Nephron progenitor cell (in vitro differentiated cells): ENCODE results near the gene GHRH.

Experiments
- DNase-seq: peaks from one replicate; pipeline ENCODE4 v3.0.0; 2021
- H3K27ac Mint-ChIP-seq: 2 replicates; pipeline ENCODE4 v1.8.0; 2021; ENCODE audit warnings: mild to moderate bottlenecking, moderate library complexity, mixed read lengths
- H3K27me3 Mint-ChIP-seq: 2 replicates; pipeline ENCODE4 v1.8.0; 2021; ENCODE audit warnings: mild to moderate bottlenecking, low read depth, mixed read lengths; ENCODE audit not compliant: poor library complexity
- H3K36me3 Mint-ChIP-seq: 2 replicates; pipeline ENCODE4 v1.8.0; 2021; ENCODE audit warnings: low read depth, mixed read lengths
- H3K4me1 Mint-ChIP-seq: 2 replicates; pipeline ENCODE4 v1.8.0; 2021; ENCODE audit warnings: mixed read lengths
- H3K4me3 Mint-ChIP-seq: 2 replicates; pipeline ENCODE4 v1.8.0; 2021; ENCODE audit warnings: mild to moderate bottlenecking, moderate library complexity, mixed read lengths
- H3K9me3 Mint-ChIP-seq: 2 replicates; pipeline ENCODE4 v1.8.0; 2021; ENCODE audit warnings: mild to moderate bottlenecking, moderate library complexity, mixed read lengths
- TF ChIP-seq, protein P1 (sequence below): fragments of 200-600 bp; sonication (generic); IDR thresholded peaks from 2 replicates; pipeline ENCODE4 v1.5.0; 2021; ENCODE audit warnings: antibody characterized with exemption

GHRH gene

DNA sequence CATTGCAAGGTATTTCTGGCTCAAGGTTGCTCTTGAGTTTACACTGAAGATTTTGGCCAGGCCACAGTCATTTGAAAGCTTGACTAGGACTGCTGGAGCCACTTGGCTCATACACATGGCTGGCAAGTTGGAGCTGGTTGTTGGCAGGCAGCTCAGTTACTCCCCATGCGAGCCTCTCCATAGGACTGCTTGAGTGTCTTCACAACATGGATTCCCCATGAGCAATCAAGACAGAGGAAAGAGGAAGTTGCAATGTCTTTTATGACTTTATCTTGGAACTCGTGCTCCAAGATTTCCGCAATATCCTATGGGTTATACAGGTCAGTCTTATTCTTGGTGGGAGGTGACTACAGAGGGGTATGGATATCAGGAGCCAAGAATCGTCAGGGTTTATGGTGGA is 26.5 kb upstream of the GHRH start:
- H3K4me3 Mint-ChIP-seq: peak overlapping the region; percentile 72
- DNase-seq: no peak
- H3K36me3 Mint-ChIP-seq: peaks cover 22% of the 10 kb centered on the region
- H3K9me3 Mint-ChIP-seq: peaks cover 19% of the 10 kb centered on the region
- H3K27me3 Mint-ChIP-seq: peaks cover 27% of the 10 kb centered on the region
- no peak overlapping the region for H3K27ac Mint-ChIP-seq
- TF ChIP-seq, protein P1, sequence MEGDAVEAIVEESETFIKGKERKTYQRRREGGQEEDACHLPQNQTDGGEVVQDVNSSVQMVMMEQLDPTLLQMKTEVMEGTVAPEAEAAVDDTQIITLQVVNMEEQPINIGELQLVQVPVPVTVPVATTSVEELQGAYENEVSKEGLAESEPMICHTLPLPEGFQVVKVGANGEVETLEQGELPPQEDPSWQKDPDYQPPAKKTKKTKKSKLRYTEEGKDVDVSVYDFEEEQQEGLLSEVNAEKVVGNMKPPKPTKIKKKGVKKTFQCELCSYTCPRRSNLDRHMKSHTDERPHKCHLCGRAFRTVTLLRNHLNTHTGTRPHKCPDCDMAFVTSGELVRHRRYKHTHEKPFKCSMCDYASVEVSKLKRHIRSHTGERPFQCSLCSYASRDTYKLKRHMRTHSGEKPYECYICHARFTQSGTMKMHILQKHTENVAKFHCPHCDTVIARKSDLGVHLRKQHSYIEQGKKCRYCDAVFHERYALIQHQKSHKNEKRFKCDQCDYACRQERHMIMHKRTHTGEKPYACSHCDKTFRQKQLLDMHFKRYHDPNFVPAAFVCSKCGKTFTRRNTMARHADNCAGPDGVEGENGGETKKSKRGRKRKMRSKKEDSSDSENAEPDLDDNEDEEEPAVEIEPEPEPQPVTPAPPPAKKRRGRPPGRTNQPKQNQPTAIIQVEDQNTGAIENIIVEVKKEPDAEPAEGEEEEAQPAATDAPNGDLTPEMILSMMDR: no peak
- H3K4me1 Mint-ChIP-seq: peaks cover 27% of the 10 kb centered on the region

DNA sequence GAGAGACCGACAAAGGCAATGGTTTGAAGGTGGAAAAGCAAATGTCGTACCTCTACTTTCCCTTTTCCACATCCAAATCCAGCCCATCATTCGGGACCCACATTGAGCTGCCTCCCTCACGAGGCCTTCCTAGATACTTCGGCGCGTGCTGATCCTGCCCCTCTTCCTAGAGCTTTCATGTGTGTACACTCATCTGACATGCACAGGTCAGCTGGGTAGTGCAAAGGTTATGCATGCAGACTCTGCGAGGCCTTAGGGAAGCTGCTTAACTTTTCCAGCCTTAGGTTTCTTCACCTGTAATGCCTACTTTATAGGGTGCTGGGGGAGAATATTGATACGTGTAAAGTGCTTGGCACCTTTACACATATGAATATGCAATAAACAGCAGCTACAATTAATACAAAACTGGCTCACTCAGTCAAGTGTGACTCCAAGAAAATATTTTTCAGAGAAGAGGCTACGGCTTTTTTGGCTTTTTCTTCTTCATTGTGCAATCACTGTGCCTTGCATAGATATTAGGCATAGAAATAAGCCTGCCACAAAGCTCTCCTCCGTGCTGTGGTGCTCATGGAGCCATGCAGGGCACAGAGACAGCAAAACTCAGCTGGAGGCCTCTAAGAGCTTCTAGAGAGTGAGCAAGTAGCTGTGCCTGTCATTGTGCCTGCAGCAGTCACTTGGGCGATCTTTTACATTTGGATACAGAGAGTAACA is 24.2 kb upstream of the GHRH start:
- Mint-ChIP-seq H3K4me1 (peaks cover 30% of the 10 kb centered on the region), H3K27ac (no peak overlapping the region), H3K27me3 (peaks cover 22% of the 10 kb centered on the region), H3K9me3 (no peaks in the 10 kb centered on the region), H3K4me3 (no peak overlapping the region), H3K36me3 (no peaks in the 10 kb centered on the region)
- DNase-seq: no peak
- TF ChIP-seq, protein P1: no peak

DNA sequence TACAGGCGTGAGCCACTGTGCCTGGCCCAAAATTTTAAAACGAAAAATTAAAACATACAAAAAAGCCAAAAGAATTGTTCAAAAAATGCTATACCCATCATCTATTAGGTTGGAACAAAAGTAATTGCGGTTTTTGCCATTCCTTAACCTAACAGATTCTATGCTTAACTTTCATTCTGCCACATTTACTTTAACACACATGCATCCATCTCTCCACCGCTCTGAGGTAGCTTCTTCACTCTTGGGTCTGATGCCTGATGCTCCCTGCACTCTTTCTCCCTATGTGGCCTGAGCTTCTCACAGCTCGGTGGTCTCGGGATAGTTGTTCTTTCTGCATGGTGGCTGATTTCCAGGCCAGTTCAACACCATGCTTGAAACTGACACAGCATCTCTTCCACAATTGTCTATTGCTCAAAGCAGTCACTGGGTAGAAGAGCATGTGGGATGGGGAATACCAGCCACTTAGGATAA is 23.1 kb upstream of the GHRH start:
- no peak for DNase-seq
- TF ChIP-seq, protein P1: no peak
- H3K36me3 Mint-ChIP-seq: no peaks in the 10 kb centered on the region
- H3K27ac Mint-ChIP-seq: peak overlapping the region; percentile 13
- peaks cover 30% of the 10 kb centered on the region for H3K4me1 Mint-ChIP-seq
- H3K9me3 Mint-ChIP-seq: no peaks in the 10 kb centered on the region
- no peak overlapping the region for H3K4me3 Mint-ChIP-seq
- H3K27me3 Mint-ChIP-seq: peaks cover 26% of the 10 kb centered on the region

DNA sequence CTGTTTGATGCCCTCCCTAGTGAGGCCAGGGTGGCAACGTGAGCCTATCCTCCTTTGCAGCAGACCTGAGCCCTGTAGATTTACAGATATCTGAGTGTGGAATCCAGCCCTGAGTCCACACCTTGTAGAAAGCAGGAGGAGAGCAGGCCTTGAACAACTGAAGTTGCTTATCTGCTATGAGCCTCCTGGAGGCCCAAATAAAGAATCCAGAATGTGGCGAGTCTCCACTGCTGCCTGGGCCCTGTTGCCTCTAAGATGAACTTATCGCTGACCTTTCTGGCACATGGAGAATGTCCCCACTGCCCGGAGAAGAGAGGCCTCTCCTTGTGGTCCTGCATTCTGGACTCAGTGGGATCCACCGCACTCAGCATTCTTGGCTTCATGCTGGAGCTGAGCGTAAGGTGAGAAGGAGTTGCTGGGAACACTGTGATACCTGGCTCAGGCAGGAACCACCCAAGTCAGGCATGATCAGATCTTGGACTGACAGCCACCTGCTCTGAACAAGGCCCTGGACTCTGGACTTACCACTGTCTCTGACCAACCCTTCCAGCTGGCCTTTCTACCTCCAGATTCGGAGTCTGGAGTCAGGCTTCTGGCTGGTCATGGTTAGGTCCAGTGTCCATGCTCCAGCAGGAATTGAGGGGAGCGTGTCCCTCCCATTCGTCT is 22.0 kb upstream of the GHRH start:
- Mint-ChIP-seq H3K9me3 (no peaks in the 10 kb centered on the region), H3K4me3 (no peak overlapping the region), H3K27ac (no peak overlapping the region), H3K27me3 (peaks cover 26% of the 10 kb centered on the region), H3K4me1 (peaks cover 26% of the 10 kb centered on the region), H3K36me3 (no peaks in the 10 kb centered on the region)
- DNase-seq: no peak
- TF ChIP-seq, protein P1: no peak

DNA sequence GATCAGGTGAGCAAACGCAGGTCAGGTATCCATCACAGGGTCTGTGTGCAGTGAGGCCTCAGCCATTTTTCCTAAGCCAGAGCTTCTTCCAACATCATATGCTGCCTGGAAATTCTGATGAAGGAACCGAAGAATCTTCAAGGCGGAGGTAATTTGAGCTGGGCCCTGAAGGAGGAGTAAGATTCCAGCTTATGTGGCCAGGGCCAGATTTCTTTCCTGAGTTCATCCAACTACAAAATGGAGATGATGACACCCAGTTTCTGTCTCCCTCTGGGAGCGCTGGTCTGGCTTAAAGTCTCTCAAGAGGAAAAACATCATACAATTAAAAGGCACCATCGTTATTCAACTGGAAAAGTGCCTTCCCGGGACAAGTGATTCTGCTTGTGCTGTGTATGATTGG is 20.9 kb upstream of the GHRH start:
- Mint-ChIP-seq H3K27me3 (peaks cover 21% of the 10 kb centered on the region), H3K4me1 (peaks cover 26% of the 10 kb centered on the region), H3K27ac (peak overlapping the region; percentile 9), H3K36me3 (no peaks in the 10 kb centered on the region), H3K4me3 (no peak overlapping the region), H3K9me3 (no peaks in the 10 kb centered on the region)
- no peak for DNase-seq
- TF ChIP-seq, protein P1: no peak
